Fibroblast of peridontal ligament (primary cell): ENCODE data around the gene MCCC2.
"Not testable (repeated sequence)": the region's sequence is repeated elsewhere in the genome, so short reads cannot be mapped to it uniquely, and the experiment has no call there.

Source experiments
- DNase-seq: peaks from one replicate; pipeline ENCODE4 v3.0.0-alpha.2; 2010; ENCODE audit errors: extremely low read depth

The MCCC2 gene

GRCh38 chr5:71662381-71662780 is 75.2 kb downstream of the MCCC2 start:
- DNase-seq: no peak

DNA sequence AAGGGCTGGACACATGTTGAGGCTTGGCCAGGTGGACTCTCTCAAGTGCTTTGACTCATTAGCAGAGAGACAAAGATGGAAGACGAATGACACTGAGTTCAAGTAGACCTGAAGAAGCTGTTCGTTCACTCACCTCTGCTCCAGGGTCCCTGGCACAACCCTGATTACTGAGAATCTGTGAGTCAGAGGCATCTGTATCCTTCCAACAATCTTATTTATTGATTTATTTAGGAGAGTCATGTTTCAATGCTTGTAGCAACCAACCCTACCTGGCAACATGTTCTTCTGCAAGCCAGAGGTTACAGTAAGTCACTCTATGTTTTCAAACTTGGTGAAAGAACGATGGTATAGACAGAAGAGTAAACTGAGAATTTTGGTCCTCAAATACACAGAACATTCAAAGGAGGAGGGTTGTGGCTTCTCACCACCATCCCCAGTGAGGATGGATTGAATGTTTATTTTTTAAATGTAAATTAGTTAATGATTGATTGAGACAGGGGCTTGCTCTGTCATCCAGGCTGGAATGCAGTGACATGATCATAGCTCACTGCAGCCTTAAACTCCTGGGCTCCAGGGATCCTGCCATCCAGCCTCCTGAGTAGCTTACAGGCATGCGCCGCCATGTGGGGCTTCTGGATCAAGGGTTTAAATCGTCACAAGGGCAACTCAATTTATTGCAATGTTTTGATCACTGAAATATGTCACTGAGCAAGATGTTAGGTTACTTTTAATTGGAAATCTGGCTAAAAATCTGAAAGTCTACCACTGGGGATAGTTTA is 76.2 kb downstream of the MCCC2 start:
- no peak for DNase-seq

DNA sequence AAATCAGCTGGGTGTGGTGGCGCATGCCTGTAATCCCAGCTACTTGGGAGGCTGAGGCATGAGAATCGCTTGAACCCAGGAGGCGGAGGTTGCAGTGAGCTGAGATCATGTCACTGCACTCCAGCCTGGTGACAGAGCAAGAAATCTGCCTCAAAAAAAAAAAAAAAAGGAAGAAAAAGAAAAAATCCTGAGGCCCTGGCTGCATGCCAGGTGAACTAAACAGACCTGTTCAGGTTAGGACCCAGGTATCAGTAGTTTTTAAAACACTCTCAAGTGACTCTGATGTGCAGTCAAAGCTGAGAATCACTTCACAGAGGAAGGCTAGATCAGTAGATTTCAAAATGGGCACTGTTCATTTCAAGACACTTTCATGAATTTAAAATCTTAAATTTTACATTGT is 77.5 kb downstream of the MCCC2 start:
- DNase-seq: not testable (repeated sequence)

GRCh38 chr5:71666321-71666720 is 79.2 kb downstream of the MCCC2 start:
- no peak for DNase-seq

- no peak for DNase-seq
Measured at GRCh38 chr5:71677977-71678376, 90.8 kb downstream of the MCCC2 start.

DNA sequence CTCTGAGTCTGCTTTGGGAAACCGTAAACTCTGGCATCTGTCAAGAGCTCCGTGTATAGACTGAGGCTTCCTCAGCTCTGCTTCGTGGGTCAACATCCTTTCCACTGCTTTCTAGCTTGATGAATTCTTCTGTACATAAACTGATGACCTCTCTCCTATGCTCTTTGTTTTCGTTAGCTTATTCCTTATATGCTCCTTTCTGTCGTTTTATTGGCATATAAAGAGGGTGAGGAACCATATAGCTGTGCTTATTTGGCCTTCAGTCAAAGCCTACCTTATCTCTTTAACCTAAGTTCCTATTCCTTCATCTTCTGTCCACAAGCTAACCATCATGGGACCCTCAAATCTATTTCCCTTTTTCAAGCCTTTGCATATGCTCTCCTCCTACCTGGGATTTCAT is 92.6 kb downstream of the MCCC2 start:
- DNase-seq: no peak

DNA sequence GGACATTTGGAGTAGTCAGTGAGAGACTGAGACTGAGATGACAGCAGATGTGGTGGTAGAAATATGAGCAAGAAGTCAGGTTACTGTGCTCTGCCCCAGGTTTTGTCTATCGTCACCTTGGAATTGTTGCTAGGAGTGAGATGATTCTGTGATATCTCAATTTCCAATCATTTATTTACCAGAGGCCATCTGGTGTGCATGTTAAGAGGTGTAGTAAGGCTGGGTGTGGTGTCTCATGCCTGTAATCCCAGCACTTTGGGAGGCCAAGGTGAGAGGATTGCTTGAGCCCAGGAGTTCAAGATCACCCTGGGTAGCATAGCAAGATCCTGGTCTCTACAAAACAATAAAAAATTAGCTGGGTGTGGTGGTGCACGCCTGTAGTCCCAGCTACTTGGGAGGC is 93.4 kb downstream of the MCCC2 start:
- DNase-seq: no peak

- DNase-seq: no peak
Measured at GRCh38 chr5:71681296-71681695, 94.2 kb downstream of the MCCC2 start.

- DNase-seq: no peak
Measured at GRCh38 chr5:71684309-71684708, 97.2 kb downstream of the MCCC2 start.

DNA sequence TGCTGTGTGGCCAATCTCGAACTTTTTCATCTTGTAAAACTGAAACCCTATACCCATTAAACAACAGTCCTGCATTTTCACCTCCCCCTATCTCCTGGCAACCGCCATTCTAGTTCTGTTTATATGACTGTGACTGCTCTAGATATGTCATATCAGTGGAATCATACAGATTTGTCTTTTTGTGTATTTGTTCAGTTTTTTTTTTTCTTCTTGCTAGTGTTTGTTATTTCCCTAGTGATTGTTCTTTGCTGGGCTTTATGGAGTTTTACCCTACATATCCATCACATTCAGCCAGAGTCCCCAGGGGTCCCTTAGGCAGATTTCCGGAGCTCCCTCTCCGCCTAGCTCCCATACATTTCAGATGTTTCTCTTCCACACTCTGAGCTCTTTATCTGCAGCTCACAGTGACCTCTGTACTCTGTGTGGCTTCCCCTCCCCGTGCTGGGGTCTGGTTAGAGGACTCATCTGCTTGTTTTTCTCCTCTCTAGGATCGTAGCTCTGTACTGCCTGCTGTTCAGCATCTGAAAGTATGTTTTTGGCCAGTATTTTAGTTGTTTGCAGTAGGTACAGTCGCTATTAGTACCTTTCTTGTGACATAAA is 106.8 kb downstream of the MCCC2 start:
- DNase-seq: no peak

DNA sequence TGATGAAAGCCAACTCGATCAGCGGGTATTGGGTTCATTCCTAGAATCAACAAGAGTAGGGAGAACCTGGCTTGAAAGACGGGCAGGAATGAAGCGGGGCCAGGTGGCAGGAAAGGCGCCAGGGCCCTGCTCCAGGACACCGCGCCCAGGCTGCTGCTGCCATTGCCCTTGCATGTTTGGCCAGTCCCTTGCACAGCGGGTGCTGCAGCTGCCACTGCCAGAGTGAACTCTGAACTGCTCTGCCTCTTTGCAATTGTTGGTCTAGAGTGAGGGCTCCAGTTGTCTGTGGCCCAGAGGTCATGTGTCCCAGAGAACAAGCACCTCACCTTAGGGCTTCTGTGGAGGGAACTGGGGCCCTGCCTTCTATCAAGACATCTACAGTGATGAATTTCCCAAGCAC is 107.9 kb downstream of the MCCC2 start:
- DNase-seq: no peak

DNA sequence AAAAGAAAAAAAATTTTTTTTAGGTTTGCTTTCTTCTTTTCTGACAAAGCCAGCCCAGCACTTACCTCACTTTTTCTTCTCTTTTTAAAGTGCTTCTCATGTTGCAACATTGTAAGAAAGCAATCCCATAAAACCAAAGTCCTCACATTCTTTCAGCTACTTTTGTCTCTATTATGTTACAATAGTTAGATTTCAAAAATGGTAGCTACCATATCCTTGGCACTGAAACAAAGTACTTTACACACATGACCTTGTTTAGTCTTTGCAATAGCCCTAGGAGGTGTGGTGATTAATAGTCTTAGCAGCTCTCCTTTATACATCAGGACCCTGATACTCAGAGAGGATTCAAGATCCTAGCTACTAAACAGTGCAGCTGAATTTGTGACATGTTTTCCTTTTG is 108.5 kb downstream of the MCCC2 start:
- no peak for DNase-seq

- no peak for DNase-seq
Measured at GRCh38 chr5:71697967-71698366, 110.8 kb downstream of the MCCC2 start.

DNA sequence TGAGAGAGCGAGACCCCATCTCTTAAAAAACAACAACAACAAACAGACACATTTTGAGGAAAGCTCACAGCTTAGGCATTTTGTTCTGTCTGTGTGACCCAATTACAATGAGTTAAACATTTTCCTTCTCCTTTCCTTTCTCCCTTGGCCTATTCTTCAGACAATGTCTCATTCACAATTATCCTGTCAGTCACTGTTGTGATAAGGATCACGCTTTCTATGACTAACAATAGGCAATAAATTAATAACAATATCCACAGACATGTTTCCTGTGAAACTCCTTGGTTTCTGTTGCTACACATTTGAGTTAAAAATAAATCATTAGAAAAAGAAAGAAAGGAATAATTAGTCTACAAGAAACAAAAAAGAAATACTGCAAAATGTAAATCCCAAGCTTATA is 112.1 kb downstream of the MCCC2 start:
- no peak for DNase-seq

GRCh38 chr5:71699751-71700150 is 112.6 kb downstream of the MCCC2 start:
- DNase-seq: no peak

- no peak for DNase-seq
Measured at GRCh38 chr5:71700803-71701202, 113.7 kb downstream of the MCCC2 start.

DNA sequence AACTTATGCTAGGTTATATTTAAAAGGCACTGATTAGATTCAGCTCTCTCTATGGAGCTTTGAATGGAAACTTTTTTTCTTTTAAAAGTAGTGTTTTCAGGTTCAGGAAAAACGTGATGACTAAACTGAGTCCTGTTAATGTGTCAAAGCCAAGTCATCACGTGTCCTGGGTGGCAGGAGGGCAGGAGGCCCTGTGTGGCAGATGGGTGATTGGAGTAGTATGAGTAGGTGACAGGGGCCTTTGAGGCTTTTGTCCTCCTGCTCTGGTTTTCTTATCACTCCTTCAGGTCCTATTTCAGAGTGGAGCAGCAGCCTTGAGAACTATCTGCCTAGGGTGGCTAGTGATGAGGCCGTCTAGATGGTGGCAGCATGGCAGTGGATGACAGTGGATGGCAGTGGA is 114.3 kb downstream of the MCCC2 start:
- no peak for DNase-seq

- DNase-seq: no peak
Measured at GRCh38 chr5:71703941-71704340, 116.8 kb downstream of the MCCC2 start.

DNA sequence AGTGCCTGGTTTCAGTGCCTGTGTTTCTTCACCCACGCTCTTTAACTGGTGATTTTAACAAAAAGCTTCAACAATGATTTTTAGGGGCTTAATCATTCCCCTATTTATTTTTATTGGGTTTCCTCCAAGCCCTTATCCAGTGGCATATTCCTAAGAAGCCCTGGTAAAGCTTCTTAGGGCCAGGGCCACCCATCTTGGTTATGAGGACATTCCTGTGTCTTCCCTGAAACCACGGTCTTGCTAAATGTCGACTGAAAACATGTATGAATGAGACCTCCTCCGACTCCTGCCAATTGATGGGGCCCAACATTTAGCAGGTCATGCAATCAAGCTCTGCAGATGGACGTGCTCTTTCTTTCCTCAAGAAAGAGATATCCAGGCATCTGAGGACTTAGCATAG is 118.3 kb downstream of the MCCC2 start:
- DNase-seq: no peak

DNA sequence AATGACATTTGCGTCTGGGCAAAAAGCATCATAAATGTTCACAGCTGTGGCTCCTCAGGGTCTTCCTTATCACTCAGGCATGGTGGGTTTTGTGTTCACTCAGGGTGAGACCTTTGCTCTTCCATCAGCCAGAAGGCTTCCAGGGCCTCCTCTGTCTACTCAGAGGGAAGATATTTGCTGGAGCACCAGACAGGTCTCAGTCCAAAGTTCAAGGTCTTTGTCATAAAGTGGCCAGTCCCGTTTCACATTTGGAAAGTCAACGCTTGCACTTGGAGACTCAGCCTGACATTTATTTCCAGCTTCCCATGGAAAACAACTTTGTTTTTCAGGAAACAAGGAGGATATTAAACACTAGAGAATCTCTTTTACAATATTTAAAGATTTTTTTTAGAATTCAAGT is 119.8 kb downstream of the MCCC2 start:
- DNase-seq: no peak
